BE2C (cell line): ENCODE measurements around the gene FAM120A.

ENCODE experiments used
- DNase-seq: peaks from one replicate; pipeline ENCODE4 v3.0.0-alpha.2; 2020
- H3K27me3 ChIP-seq: fragments of 250-450 bp; sonication (Bioruptor Pico); 2 replicates; pipeline ENCODE4 v1.5.1; 2020; ENCODE audit warnings: mild to moderate bottlenecking
- H3K36me3 ChIP-seq: fragments of 250-450 bp; sonication (Bioruptor Pico); 2 replicates; pipeline ENCODE4 v1.5.1; 2020; ENCODE audit warnings: mild to moderate bottlenecking
- H3K4me1 ChIP-seq: fragments of 250-450 bp; sonication (Bioruptor Pico); 2 replicates; pipeline ENCODE4 v1.5.1; 2020
- H3K4me3 ChIP-seq: 2 replicates; pipeline ENCODE4 v1.5.1; 2011; ENCODE audit warnings: low read depth, low read length
- H3K9me3 ChIP-seq: fragments of 250-450 bp; sonication (Bioruptor Pico); 2 replicates; pipeline ENCODE4 v1.5.1; 2020
- TF ChIP-seq, protein P1 (sequence below): IDR thresholded peaks from 2 replicates; pipeline ENCODE4 v1.5.1; 2012; ENCODE audit warnings: mild to moderate bottlenecking, low read depth, low read length

FAM120A gene

DNA sequence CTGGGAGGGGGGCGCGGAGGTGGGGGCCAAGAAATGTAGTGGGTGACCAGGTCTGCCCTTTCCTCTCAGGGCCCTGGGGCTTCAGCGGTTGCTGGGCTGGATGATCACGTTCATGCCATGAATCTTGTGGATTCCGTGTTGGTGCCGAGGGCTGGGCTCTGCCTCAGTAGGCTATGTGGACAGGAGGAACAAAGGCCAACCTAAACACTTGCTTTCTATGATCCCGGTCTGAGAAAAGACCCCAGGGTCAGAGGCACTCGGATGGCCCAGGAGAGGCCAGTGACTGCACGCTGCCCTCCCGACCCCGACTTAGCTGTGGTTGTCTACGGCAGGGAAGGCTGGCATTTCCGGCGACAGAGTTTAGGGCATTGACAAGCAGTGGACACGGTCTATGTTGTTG lies 151.5 kb downstream of the FAM120A start:
- Histone ChIP-seq H3K27me3 (no peaks in the 10 kb centered on the region), H3K36me3 (no peaks in the 10 kb centered on the region), H3K4me3 (no peak overlapping the region), H3K4me1 (no peaks in the 10 kb centered on the region), H3K9me3 (no peaks in the 10 kb centered on the region)
- no peak for DNase-seq
- TF ChIP-seq, protein P1, sequence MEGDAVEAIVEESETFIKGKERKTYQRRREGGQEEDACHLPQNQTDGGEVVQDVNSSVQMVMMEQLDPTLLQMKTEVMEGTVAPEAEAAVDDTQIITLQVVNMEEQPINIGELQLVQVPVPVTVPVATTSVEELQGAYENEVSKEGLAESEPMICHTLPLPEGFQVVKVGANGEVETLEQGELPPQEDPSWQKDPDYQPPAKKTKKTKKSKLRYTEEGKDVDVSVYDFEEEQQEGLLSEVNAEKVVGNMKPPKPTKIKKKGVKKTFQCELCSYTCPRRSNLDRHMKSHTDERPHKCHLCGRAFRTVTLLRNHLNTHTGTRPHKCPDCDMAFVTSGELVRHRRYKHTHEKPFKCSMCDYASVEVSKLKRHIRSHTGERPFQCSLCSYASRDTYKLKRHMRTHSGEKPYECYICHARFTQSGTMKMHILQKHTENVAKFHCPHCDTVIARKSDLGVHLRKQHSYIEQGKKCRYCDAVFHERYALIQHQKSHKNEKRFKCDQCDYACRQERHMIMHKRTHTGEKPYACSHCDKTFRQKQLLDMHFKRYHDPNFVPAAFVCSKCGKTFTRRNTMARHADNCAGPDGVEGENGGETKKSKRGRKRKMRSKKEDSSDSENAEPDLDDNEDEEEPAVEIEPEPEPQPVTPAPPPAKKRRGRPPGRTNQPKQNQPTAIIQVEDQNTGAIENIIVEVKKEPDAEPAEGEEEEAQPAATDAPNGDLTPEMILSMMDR, result no peak

DNA sequence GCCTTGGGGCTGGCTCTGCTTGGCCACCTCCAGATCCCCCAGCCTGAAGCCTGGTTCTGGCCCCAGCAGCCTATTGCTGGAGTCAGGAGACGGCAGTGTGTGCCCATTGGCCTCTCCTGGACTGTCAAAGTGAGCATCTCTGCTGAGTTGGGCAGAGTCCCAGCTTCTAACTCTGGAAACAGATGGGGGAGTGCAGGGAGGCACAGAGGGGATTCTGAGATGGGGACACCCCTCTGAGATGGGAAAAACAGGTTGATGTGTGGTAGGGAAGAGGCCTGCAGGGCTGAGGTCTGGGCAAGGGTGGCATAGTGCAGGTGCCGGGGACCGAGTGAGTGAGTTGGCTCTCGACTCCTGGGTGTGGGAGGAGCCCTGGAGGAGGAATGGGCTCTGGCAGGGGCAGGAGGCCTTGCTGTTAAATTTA lies 152.4 kb downstream of the FAM120A start:
- Histone ChIP-seq H3K27me3 (no peaks in the 10 kb centered on the region), H3K36me3 (no peaks in the 10 kb centered on the region), H3K9me3 (no peaks in the 10 kb centered on the region), H3K4me1 (no peaks in the 10 kb centered on the region), H3K4me3 (no peak overlapping the region)
- DNase-seq, result no peak
- TF ChIP-seq, protein P1, result no peak

GRCh38 chr9:93606187-93606586 lies 154.7 kb downstream of the FAM120A start:
- no peak for DNase-seq
- TF ChIP-seq, protein P1, result no peak
- no peak overlapping the region for H3K4me3 ChIP-seq
- H3K9me3 ChIP-seq, result no peaks in the 10 kb centered on the region
- H3K27me3 ChIP-seq, result no peaks in the 10 kb centered on the region
- no peaks in the 10 kb centered on the region for H3K36me3 ChIP-seq
- no peaks in the 10 kb centered on the region for H3K4me1 ChIP-seq

- Histone ChIP-seq H3K4me3 (no peak overlapping the region), H3K9me3 (no peaks in the 10 kb centered on the region), H3K36me3 (no peaks in the 10 kb centered on the region), H3K27me3 (no peaks in the 10 kb centered on the region), H3K4me1 (no peaks in the 10 kb centered on the region)
- TF ChIP-seq, protein P1, result no peak
- no peak for DNase-seq
These were observed 158.7 kb downstream of the FAM120A start for GRCh38 chr9:93610206-93610605.

- Histone ChIP-seq H3K27me3 (no peaks in the 10 kb centered on the region), H3K4me1 (no peaks in the 10 kb centered on the region), H3K9me3 (no peaks in the 10 kb centered on the region), H3K4me3 (no peak overlapping the region), H3K36me3 (no peaks in the 10 kb centered on the region)
- DNase-seq, result no peak
- TF ChIP-seq, protein P1, result no peak
These were observed 160.7 kb downstream of the FAM120A start for GRCh38 chr9:93612052-93612795.

DNA sequence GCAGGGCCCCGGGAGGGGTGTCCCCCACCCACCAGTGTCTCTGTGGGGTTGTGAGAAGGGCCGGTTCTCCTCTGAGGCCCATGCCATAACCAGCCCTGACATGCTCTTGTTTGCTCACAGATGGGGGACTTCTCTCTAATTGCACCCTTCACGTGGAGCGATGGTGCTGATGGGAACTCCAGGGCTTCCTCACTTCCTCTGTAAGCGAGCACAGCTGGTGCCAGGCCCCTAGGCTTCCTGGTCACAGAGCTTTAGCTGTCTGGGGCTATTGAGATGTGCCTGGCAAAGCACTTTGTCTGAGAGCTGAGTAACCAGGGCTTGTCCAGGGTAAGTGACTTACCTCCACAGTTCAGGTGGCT lies 161.3 kb downstream of the FAM120A start:
- Histone ChIP-seq H3K9me3 (no peaks in the 10 kb centered on the region), H3K27me3 (no peaks in the 10 kb centered on the region), H3K4me1 (no peaks in the 10 kb centered on the region), H3K4me3 (no peak overlapping the region), H3K36me3 (no peaks in the 10 kb centered on the region)
- DNase-seq, result no peak
- TF ChIP-seq, protein P1, result no peak
